ENCODE measurements around the gene KIF12. TPM values are rescaled to one million over a fixed set of nuclear protein-coding genes. Genes with fewer than 3 reads are reported as not detected.
"Not testable (repeated sequence)": the region's sequence is repeated elsewhere in the genome, so short reads cannot be mapped to it uniquely, and the experiment has no call there.

Gene KIF12
- total and polyA plus RNA-seq, 12 donors, result 0.10 to 0.56 (median 0.30) TPM; not detected in 6

- DNase-seq, result peak in 3 of 7 donors; percentile 10 to 48 (median 11)
- TF ChIP-seq POLR2A (IDR thresholded peaks at IDR 0.05), result no peak
- no peak for TF ChIP-seq CTCF (IDR thresholded peaks at IDR 0.05)
- H3K27ac ChIP-seq, result no peak overlapping the region
- intact Hi-C loops (cut with DNase I), result no loop called here
- 92 to 96% (median 93%) methylated on average over 30 to 44 of the region's 44 CpGs for WGBS, 4 donors
- H3K4me1 ChIP-seq (replicated peaks in 1 of 2), result no peaks in the 10 kb centered on the region
- H3K27me3 ChIP-seq, result no peaks in the 10 kb centered on the region
- H3K4me3 ChIP-seq, result no peak overlapping the region
- peaks cover 0 to 33% of the 10 kb centered on the region in 2 donors for H3K36me3 ChIP-seq (replicated peaks in 1 of 2)
- no peaks in the 10 kb centered on the region for H3K9me3 ChIP-seq (replicated peaks in 1 of 3)
Measured at GRCh38 chr9:114048533-114049415, 50.3 kb downstream of the KIF12 start.

- no peaks in the 10 kb centered on the region for H3K27me3 ChIP-seq
- peak in 3 of 7 donors; percentile 6 to 43 (median 20) for DNase-seq
- peak in 3 of 6 experiments; percentile 19 to 35 (median 20) for TF ChIP-seq CTCF (IDR thresholded peaks at IDR 0.05)
- no peak for TF ChIP-seq POLR2A (IDR thresholded peaks at IDR 0.05)
- H3K4me1 ChIP-seq (replicated peaks in 1 of 2), result no peaks in the 10 kb centered on the region
- intact Hi-C loops (cut with DNase I), result no loop called here
- peaks cover 0 to 33% of the 10 kb centered on the region in 2 donors for H3K36me3 ChIP-seq (replicated peaks in 1 of 2)
- no peaks in the 10 kb centered on the region for H3K9me3 ChIP-seq (replicated peaks in 1 of 3)
- H3K27ac ChIP-seq, result no peak overlapping the region
- no peak overlapping the region for H3K4me3 ChIP-seq
- whole genome bisulfite sequencing, 4 donors, result 79 to 97% (median 86%) methylated on average over 3 of the region's 3 CpGs
Measured at GRCh38 chr9:114047717-114048116, 51.4 kb downstream of the KIF12 start.

- H3K27me3 ChIP-seq, result no peaks in the 10 kb centered on the region
- no peaks in the 10 kb centered on the region for H3K4me1 ChIP-seq (replicated peaks in 1 of 2)
- no peak overlapping the region for H3K4me3 ChIP-seq
- no peak overlapping the region for H3K27ac ChIP-seq
- TF ChIP-seq POLR2A (IDR thresholded peaks at IDR 0.05) (no peak), CTCF (IDR thresholded peaks at IDR 0.05) (no peak)
- H3K36me3 ChIP-seq (replicated peaks in 1 of 2), result peaks cover 0 to 33% of the 10 kb centered on the region in 2 donors
- no peak for DNase-seq
- intact Hi-C loops (cut with DNase I), result no loop called here
- WGBS, 4 donors, result 83 to 100% (median 91%) methylated on average over 1 of the region's 1 CpG
- no peaks in the 10 kb centered on the region for H3K9me3 ChIP-seq (replicated peaks in 1 of 3)
Measured at GRCh38 chr9:114046875-114047274, 52.2 kb downstream of the KIF12 start.

GRCh38 chr9:114046237-114046755, 52.8 kb downstream of the KIF12 start:
- intact Hi-C loops (cut with DNase I), result no loop called here
- H3K27ac ChIP-seq, result no peak overlapping the region
- no peak overlapping the region for H3K4me3 ChIP-seq
- H3K36me3 ChIP-seq (replicated peaks in 1 of 2), result peaks cover 0 to 33% of the 10 kb centered on the region in 2 donors
- 95 to 98% (median 97%) methylated on average over 4 of the region's 4 CpGs for WGBS, 4 donors
- no peaks in the 10 kb centered on the region for H3K4me1 ChIP-seq (replicated peaks in 1 of 2)
- no peak for TF ChIP-seq POLR2A (IDR thresholded peaks at IDR 0.05)
- DNase-seq, result no peak
- H3K27me3 ChIP-seq, result no peaks in the 10 kb centered on the region
- no peaks in the 10 kb centered on the region for H3K9me3 ChIP-seq (replicated peaks in 1 of 3)

- intact Hi-C loops (cut with DNase I), result not testable (repeated sequence)
Measured at GRCh38 chr9:114043660-114044059, 55.4 kb downstream of the KIF12 start.

More at GRCh38 chr9:114043660-114044059, 55.4 kb downstream of the KIF12 start:
- not testable (repeated sequence) for H3K27me3 ChIP-seq; H3K9me3 ChIP-seq (replicated peaks in 1 of 3); H3K27ac ChIP-seq; DNase-seq; H3K4me3 ChIP-seq; H3K4me1 ChIP-seq (replicated peaks in 1 of 2)
- H3K36me3 ChIP-seq (replicated peaks in 1 of 2), result peaks cover 0 to 21% of the 10 kb centered on the region in 2 donors

Other genes starting within 250 kb of the KIF12 start
- gene ZNF618, start 223.0 kb downstream of the KIF12 start, total RNA-seq, result 10 to 100 TPM in 6 of 9 donors, 1 to 10 TPM in 3; 6.6 to 21.3 (median 11.9) TPM
- gene ZNF618, start 223.0 kb downstream of the KIF12 start, polyA plus RNA-seq, result 1 to 10 TPM; 4.5 to 8.0 (median 5.5) TPM
- gene AMBP, start 21.0 kb downstream of the KIF12 start, total RNA-seq, result 1 to 10 TPM in 2 of 9 donors, under 1 TPM in 3, not detected in 4; 0.17 to 2.8 (median 0.70) TPM
- gene AMBP, start 21.0 kb downstream of the KIF12 start, polyA plus RNA-seq, result under 1 TPM in 2 of 3 donors, not detected in 1; 0.40 to 0.44 TPM
- gene COL27A1, start 56.2 kb upstream of the KIF12 start, total RNA-seq, result 10 to 100 TPM in 5 of 9 donors, 1 to 10 TPM in 4; 3.0 to 28.2 (median 11.1) TPM
- 10 to 100 TPM in 2 of 3 donors, 1 to 10 TPM in 1; 3.1 to 99.8 (median 15.9) TPM for gene COL27A1, start 56.2 kb upstream of the KIF12 start, polyA plus RNA-seq
- 10 to 100 TPM in 2 of 9 donors, 1 to 10 TPM in 6, not detected in 1; 2.9 to 26.0 (median 4.6) TPM for gene ORM1, start 223.8 kb upstream of the KIF12 start, total RNA-seq
- 10 to 100 TPM in 2 of 3 donors, 1 to 10 TPM in 1; 3.3 to 24.8 (median 14.3) TPM for gene ORM1, start 223.8 kb upstream of the KIF12 start, polyA plus RNA-seq
- 1 to 10 TPM in 5 of 9 donors, under 1 TPM in 1, not detected in 3; 0.60 to 6.8 (median 1.8) TPM for gene ORM2, start 230.6 kb upstream of the KIF12 start, total RNA-seq
- gene ORM2, start 230.6 kb upstream of the KIF12 start, polyA plus RNA-seq, result 10 to 100 TPM in 1 of 3 donors, 1 to 10 TPM in 1, under 1 TPM in 1; 0.88 to 16.2 (median 1.3) TPM